B cell (primary cell): ENCODE data around the gene CNOT1. TPM values are rescaled to one million over a fixed set of nuclear protein-coding genes. Genes with fewer than 3 reads are reported as not detected.

Experiments used
- ATAC-seq: fragments of 200-7000 bp; cut with Tn5 transposase; one replicate; pipeline ENCODE4 v1.10.0; 2021; ENCODE audit warnings: low read depth, mild to moderate bottlenecking, moderate number of reproducible peaks, moderate library complexity
- CTCF ChIA-PET: fragments of 350-600 bp; sonication (Branson Sonifier 250); formaldehyde crosslinking; loops from one replicate; lab custom pipeline; 2021; ENCODE audit warnings: antibody characterized with exemption, inconsistent platforms; lab: Charles Lee
- POLR2A ChIA-PET: fragments of 350-600 bp; sonication (Branson Sonifier 250); formaldehyde crosslinking; loops from one replicate; lab custom pipeline; 2021; ENCODE audit warnings: antibody characterized with exemption; lab: Charles Lee
- DNase-seq: peaks from one replicate; pipeline ENCODE4 v3.0.0; 2013
- H2AFZ ChIP-seq: 2 replicates; pipeline ENCODE4 v1.6.1; 2012; ENCODE audit warnings: mild to moderate bottlenecking, low read depth, low read length; ENCODE audit not compliant: insufficient read depth, poor library complexity, severe bottlenecking
- H3K27ac ChIP-seq, 2 donors: 1 replicate in 1 of 2; 2 replicates in 1 of 2; pipeline ENCODE4 v1.5.1; 2012 to 2013; ENCODE audit warnings: low read length in 2 of 2, mild to moderate bottlenecking in 2 of 2, moderate library complexity in 1 of 2
- H3K27me3 ChIP-seq, 4 experiments: fragments of 200-600 bp in 1 of 4; sonication (generic) in 1 of 4; replicated peaks in 1 of 4; 1 replicate in 2 of 4; 2 replicates in 2 of 4; pipeline versions ENCODE4 v1.6.1 to v1.7.0; 2013 to 2016; ENCODE audit warnings: low read length in 3 of 4, mild to moderate bottlenecking in 2 of 4, mixed read lengths in 1 of 4, moderate library complexity in 1 of 4; ENCODE audit not compliant: insufficient read depth in 4 of 4, control insufficient read depth in 3 of 4; ENCODE audit errors: control extremely low read depth in 1 of 4
- H3K36me3 ChIP-seq, 2 experiments: replicated peaks in 1 of 2; 1 replicate in 1 of 2; 2 replicates in 1 of 2; pipeline versions ENCODE4 v1.6.1 to v1.7.1; 2013; ENCODE audit warnings: low read length in 1 of 2; ENCODE audit not compliant: insufficient read depth in 2 of 2, control insufficient read depth in 1 of 2; ENCODE audit errors: control extremely low read depth in 1 of 2, extremely low read depth in 1 of 2
- H3K4me1 ChIP-seq, 2 donors: fragments of 200-600 bp in 1 of 2; sonication (generic) in 1 of 2; 1 replicate in 1 of 2; 2 replicates in 1 of 2; pipeline versions ENCODE4 v1.5.1 to v1.6.1; 2013 to 2017; ENCODE audit warnings: low read length in 2 of 2; ENCODE audit not compliant: control insufficient read depth in 2 of 2, insufficient read depth in 2 of 2
- H3K4me2 ChIP-seq: replicated peaks from 2 replicates; pipeline ENCODE3; 2012; ENCODE audit warnings: mild to moderate bottlenecking, low read depth, low read length; ENCODE audit not compliant: poor library complexity, severe bottlenecking
- H3K4me3 ChIP-seq, 5 experiments: fragments of 200-600 bp in 1 of 5; sonication (generic) in 1 of 5; 1 replicate in 3 of 5; 2 replicates in 2 of 5; pipeline versions ENCODE4 v1.5.1 to v1.7.0; 2011 to 2016; ENCODE audit warnings: low read length in 4 of 5, mild to moderate bottlenecking in 4 of 5, low read depth in 2 of 5, control low read depth in 1 of 5, moderate library complexity in 1 of 5; ENCODE audit not compliant: insufficient read depth in 1 of 5; ENCODE audit errors: control extremely low read depth in 1 of 5, extremely low read depth in 1 of 5
- H3K79me2 ChIP-seq: fragments of 200-600 bp; sonication (generic); one replicate; pipeline ENCODE4 v1.6.0; 2016; ENCODE audit warnings: low read length; ENCODE audit not compliant: control insufficient read depth, insufficient read depth
- H3K9ac ChIP-seq: fragments of 200-600 bp; sonication (generic); 2 replicates; pipeline ENCODE4 v1.6.1; 2017; ENCODE audit warnings: mild to moderate bottlenecking, low read length, moderate library complexity
- H3K9me3 ChIP-seq, 3 donors: one replicate each; pipeline versions ENCODE4 v1.6.1 to v1.7.1; 2013; ENCODE audit warnings: low read length in 2 of 3; ENCODE audit not compliant: control insufficient read depth in 2 of 3, insufficient read depth in 1 of 3; ENCODE audit errors: control extremely low read depth in 1 of 3
- H4K20me1 ChIP-seq: 2 replicates; pipeline ENCODE4 v1.6.0; 2012; ENCODE audit warnings: mild to moderate bottlenecking, low read length; ENCODE audit not compliant: insufficient read depth, control insufficient read depth, poor library complexity, severe bottlenecking
- H3K27ac Mint-ChIP-seq: one replicate; pipeline ENCODE4 v1.8.0; 2021; ENCODE audit warnings: mixed read lengths
- H3K27me3 Mint-ChIP-seq: one replicate; pipeline ENCODE4 v1.8.0; 2021; ENCODE audit warnings: mixed read lengths
- H3K4me1 Mint-ChIP-seq: one replicate; pipeline ENCODE4 v1.8.0; 2021; ENCODE audit warnings: mixed read lengths
- H3K4me3 Mint-ChIP-seq: one replicate; pipeline ENCODE4 v1.8.0; 2021; ENCODE audit warnings: mixed read lengths
- H3K9me3 Mint-ChIP-seq: one replicate; pipeline ENCODE4 v1.8.0; 2022; ENCODE audit warnings: mixed read lengths; ENCODE audit not compliant: insufficient read depth
- EZH2 ChIP-seq: IDR thresholded peaks from 2 replicates; pipeline ENCODE4 v1.6.1; 2012; ENCODE audit warnings: borderline replicate concordance, low read depth, mild to moderate bottlenecking, moderate library complexity, low read length; ENCODE audit not compliant: insufficient read depth, poor library complexity, severe bottlenecking
- WGBS: methylation state at CpG from one replicate; pipeline ENCODE4 v1.1.5; 2013; ENCODE audit warnings: missing lambda C conversion rate; ENCODE audit not compliant: insufficient coverage; 5-methylcytosine and 5-hydroxymethylcytosine counted together
- intact Hi-C: fragments of 100-400 bp; cut with micrococcal nuclease; formaldehyde crosslinking; loops from one replicate; pipeline ENCODE4 v1.10.0; 2022
- polyA plus RNA-seq: library from polyadenylated mRNA; depleted of rRNA; stranded (reverse); fragments of >200 nt; gene quantifications from 2 replicates; pipeline ENCODE4 v1.2.3, GENCODE V29; 2012
- total RNA-seq, 2 donors: library from RNA; stranded (reverse); fragments of 120-200 nt in 1 of 2; gene quantifications; 1 replicate in 1 of 2; 2 replicates in 1 of 2; pipeline versions ENCODE4 v1.2.3 to v1.2.4, GENCODE V29; 2013 to 2022
- TF ChIP-seq, protein P1 (sequence below): fragments of 200-600 bp; IDR thresholded peaks from one replicate; pipeline ENCODE4 v1.8.0; 2022; ENCODE audit warnings: antibody characterized with exemption, mild to moderate bottlenecking

The CNOT1 gene
- total and polyA plus RNA-seq, 2 donors (not counting 1 experiment from before 2014, with no cell fraction given): 211 to 268 TPM

DNA sequence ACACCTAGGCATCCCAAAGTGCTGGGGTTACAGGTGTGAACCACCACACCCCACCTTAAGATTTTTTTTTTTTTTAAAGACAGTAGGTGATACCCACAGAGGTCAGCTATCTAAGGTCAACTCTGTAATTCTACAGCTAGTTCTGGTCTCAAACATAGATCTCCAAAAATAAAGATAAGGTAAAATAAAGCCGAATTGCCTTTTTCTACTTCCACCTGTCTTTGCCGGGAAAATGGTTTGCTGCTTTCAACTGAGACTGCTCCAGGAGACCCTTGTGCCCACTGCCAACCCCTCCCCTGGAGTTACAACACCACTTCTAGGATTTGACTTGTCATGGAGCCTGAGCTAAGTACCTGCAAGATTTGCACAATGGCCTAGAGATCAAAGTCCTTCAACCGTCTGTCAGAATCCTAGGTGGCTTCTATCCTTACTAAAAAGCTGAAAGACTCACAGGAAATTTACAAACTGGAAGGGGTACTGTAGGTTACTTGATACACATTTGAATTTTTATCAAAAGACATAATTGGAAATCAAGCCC is 4.7 kb upstream of the CNOT1 start:
- TF ChIP-seq, protein P1, sequence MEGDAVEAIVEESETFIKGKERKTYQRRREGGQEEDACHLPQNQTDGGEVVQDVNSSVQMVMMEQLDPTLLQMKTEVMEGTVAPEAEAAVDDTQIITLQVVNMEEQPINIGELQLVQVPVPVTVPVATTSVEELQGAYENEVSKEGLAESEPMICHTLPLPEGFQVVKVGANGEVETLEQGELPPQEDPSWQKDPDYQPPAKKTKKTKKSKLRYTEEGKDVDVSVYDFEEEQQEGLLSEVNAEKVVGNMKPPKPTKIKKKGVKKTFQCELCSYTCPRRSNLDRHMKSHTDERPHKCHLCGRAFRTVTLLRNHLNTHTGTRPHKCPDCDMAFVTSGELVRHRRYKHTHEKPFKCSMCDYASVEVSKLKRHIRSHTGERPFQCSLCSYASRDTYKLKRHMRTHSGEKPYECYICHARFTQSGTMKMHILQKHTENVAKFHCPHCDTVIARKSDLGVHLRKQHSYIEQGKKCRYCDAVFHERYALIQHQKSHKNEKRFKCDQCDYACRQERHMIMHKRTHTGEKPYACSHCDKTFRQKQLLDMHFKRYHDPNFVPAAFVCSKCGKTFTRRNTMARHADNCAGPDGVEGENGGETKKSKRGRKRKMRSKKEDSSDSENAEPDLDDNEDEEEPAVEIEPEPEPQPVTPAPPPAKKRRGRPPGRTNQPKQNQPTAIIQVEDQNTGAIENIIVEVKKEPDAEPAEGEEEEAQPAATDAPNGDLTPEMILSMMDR: no peak
- TF ChIP-seq EZH2: no peak
- POLR2A ChIA-PET: no interaction called here
- H3K9me3 ChIP-seq: no peaks in the 10 kb centered on the region
- H4K20me1 ChIP-seq: no peaks in the 10 kb centered on the region
- H3K27ac ChIP-seq: no peak overlapping the region
- H3K4me1 Mint-ChIP-seq: peaks cover 12% of the 10 kb centered on the region
- intact Hi-C loops: no loop called here
- H2AFZ ChIP-seq: no peak overlapping the region
- CTCF ChIA-PET: interaction anchor here (0.8 kb wide), 1 partner anchor 122 kb away, joined by 3 read pairs; no protein-coding TSS in a partner anchor
- peaks cover 3% of the 10 kb centered on the region for H3K79me2 ChIP-seq
- no peak for ATAC-seq
- H3K9me3 Mint-ChIP-seq: no peaks in the 10 kb centered on the region
- no peak for DNase-seq
- H3K9ac ChIP-seq: no peak overlapping the region
- no peak overlapping the region for H3K27ac Mint-ChIP-seq
- no peak overlapping the region for H3K4me3 ChIP-seq
- peaks cover 3% of the 10 kb centered on the region for H3K27me3 Mint-ChIP-seq
- H3K27me3 ChIP-seq: no peaks in the 10 kb centered on the region
- WGBS: 100% methylated on average over 1 of the region's 3 CpGs
- no peaks in the 10 kb centered on the region for H3K36me3 ChIP-seq
- no peak overlapping the region for H3K4me2 ChIP-seq
- peaks cover 4 to 6% of the 10 kb centered on the region in 2 donors for H3K4me1 ChIP-seq
- no peak overlapping the region for H3K4me3 Mint-ChIP-seq
